ENCODE data around the gene NAV2. TPM values are rescaled to one million over a fixed set of nuclear protein-coding genes. Genes with fewer than 3 reads are reported as not detected.

NAV2 gene
- total RNA-seq, 1 experiment from 2014 or later: 46.3 TPM

DNA sequence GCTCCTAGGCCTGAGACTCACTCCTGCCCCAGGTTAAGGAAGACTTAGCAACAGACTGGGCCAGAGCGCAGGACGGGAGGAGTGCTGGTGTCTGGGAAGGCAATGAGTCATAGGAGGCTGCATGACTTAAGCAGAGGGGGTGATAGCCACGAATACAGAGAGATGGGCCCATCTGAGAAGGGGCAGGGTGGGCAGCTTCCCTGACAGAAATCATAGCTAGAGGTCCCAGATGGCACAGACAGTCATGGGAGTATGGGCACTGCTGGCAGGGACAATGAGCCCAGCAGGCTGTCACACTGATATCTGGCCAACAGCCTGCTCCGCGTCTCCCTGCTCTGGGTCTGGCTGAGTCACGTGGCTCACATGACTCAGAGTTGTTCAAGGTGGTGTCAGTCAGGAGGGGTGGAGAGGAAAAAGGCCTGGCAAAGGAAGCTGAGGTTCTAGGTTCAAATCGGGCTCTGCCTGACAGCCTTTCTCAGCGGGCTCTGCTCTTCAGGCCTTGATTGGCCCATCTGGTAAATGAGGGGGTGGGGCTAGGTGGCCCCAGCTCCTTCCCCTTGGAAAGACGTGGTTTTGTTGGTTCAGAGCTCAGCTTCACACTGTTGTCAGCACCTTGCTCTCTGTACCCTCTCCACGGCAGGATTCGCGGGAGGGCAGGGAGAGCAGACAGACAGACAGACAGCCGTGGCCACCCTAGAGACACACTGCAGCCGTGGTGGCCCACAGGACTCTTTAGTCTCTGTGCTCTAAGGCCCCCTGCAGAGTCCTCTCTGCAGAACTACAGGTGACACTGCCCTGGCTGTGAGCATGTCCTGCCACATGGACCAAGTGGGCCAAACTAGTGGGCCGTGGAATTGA lies 399.9 kb downstream of the NAV2 start:
- H3K18ac ChIP-seq (ENCODE audit: insufficient read length, low read depth, low read length): no peak overlapping the region
- H3K4me1 Mint-ChIP-seq: peaks cover 2 to 5% of the 10 kb centered on the region in 2 experiments; a peak in 3 of 4 replicates
- no peak overlapping the region for H2BK5ac ChIP-seq (ENCODE audit: insufficient read length, low read length)
- no peaks in the 10 kb centered on the region for H3K23me2 ChIP-seq (ENCODE audit: insufficient read length, low read depth, low read length, poor library complexity, severe bottlenecking)
- H3K9ac ChIP-seq (ENCODE audit: extremely low read depth, insufficient read length, low read length): no peak overlapping the region
- no peak overlapping the region for H3K56ac ChIP-seq (ENCODE audit: insufficient read length, low read depth, low read length)
- H4K8ac ChIP-seq (replicated peaks; ENCODE audit: insufficient read length, low read depth, low read length): no peak overlapping the region
- H2BK20ac ChIP-seq (ENCODE audit: low read depth, low read length, poor library complexity, severe bottlenecking): no peak overlapping the region
- no peak overlapping the region for H3K4me2 ChIP-seq (ENCODE audit: insufficient read depth, insufficient read length, low read length)
- no peaks in the 10 kb centered on the region for H3K4me1 ChIP-seq (ENCODE audit: insufficient read depth, low read length)
- H4K5ac ChIP-seq (ENCODE audit: insufficient read length, low read depth, low read length): no peak overlapping the region
- no peak overlapping the region for H3T11ph ChIP-seq (ENCODE audit: low read length)
- no peak overlapping the region for H2AK5ac ChIP-seq (ENCODE audit: insufficient read length, low read length)
- H2AFZ ChIP-seq (ENCODE audit: low read length): no peak overlapping the region
- no peak overlapping the region; a peak in 1 of 5 replicates for H3K4me3 Mint-ChIP-seq
- H3K4ac ChIP-seq (ENCODE audit: low read depth, low read length): no peak overlapping the region
- no peaks in the 10 kb centered on the region for H3K9me3 Mint-ChIP-seq
- H3K27ac Mint-ChIP-seq: no peak overlapping the region; a peak in 1 of 7 replicates
- H3K23ac ChIP-seq (ENCODE audit: insufficient read length, low read depth, low read length): no peak overlapping the region
- no peaks in the 10 kb centered on the region for H3K9me3 ChIP-seq (ENCODE audit: control insufficient read depth, low read depth, low read length)
- H3K14ac ChIP-seq (ENCODE audit: insufficient read depth, low read length): no peak overlapping the region
- TF ChIP-seq, protein P1, sequence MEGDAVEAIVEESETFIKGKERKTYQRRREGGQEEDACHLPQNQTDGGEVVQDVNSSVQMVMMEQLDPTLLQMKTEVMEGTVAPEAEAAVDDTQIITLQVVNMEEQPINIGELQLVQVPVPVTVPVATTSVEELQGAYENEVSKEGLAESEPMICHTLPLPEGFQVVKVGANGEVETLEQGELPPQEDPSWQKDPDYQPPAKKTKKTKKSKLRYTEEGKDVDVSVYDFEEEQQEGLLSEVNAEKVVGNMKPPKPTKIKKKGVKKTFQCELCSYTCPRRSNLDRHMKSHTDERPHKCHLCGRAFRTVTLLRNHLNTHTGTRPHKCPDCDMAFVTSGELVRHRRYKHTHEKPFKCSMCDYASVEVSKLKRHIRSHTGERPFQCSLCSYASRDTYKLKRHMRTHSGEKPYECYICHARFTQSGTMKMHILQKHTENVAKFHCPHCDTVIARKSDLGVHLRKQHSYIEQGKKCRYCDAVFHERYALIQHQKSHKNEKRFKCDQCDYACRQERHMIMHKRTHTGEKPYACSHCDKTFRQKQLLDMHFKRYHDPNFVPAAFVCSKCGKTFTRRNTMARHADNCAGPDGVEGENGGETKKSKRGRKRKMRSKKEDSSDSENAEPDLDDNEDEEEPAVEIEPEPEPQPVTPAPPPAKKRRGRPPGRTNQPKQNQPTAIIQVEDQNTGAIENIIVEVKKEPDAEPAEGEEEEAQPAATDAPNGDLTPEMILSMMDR (conservative IDR thresholded peaks at IDR 0.05): no peak
- no peak overlapping the region for H2BK120ac ChIP-seq (ENCODE audit: low read depth, low read length, poor library complexity, severe bottlenecking)
- DNase-seq: peak; percentile 45
- H2BK12ac ChIP-seq (ENCODE audit: insufficient read length, low read depth, low read length): no peak overlapping the region
- H3K27me3 ChIP-seq (ENCODE audit: insufficient read depth, low read length): no peaks in the 10 kb centered on the region
- WGBS (ENCODE audit: extremely low coverage, insufficient read length, low lambda C conversion rate): no CpG with 5 or more reads among the region's 15 CpGs
- no peak overlapping the region for H2BK15ac ChIP-seq (ENCODE audit: low read depth, low read length)
- H3K79me2 ChIP-seq (ENCODE audit: insufficient read depth, low read length): no peaks in the 10 kb centered on the region
- H4K91ac ChIP-seq (ENCODE audit: insufficient read length, low read depth, low read length): no peak overlapping the region
- H4K20me1 ChIP-seq (ENCODE audit: control insufficient read depth, insufficient read depth, insufficient read length): no peaks in the 10 kb centered on the region
- no peaks in the 10 kb centered on the region for H3K79me1 ChIP-seq (ENCODE audit: insufficient read depth, low read depth, low read length, poor library complexity, severe bottlenecking)
- no peaks in the 10 kb centered on the region for H3K27me3 Mint-ChIP-seq (ENCODE audit: low read depth)
- H3K27ac ChIP-seq (ENCODE audit: insufficient read length, low read depth, low read length): no peak overlapping the region
- peaks cover 38 to 67% (median 59%) of the 10 kb centered on the region in 3 experiments for H3K36me3 Mint-ChIP-seq (ENCODE audit: insufficient read depth in 1 of 3, low read depth in 3 of 3)
